Measurements from ENCODE around the gene SASH1. TPM values are rescaled to one million over a fixed set of nuclear protein-coding genes. Genes with fewer than 3 reads are reported as not detected.
A peak's percentile ranks its signal among the peaks of the same experiment; 100 is the strongest.

Gene SASH1
- polyA plus RNA-seq, 1 experiment: 32.2 TPM

GRCh38 chr6:148364056-148364824 is 21.6 kb downstream of the SASH1 start:
- TF ChIP-seq, protein P1, sequence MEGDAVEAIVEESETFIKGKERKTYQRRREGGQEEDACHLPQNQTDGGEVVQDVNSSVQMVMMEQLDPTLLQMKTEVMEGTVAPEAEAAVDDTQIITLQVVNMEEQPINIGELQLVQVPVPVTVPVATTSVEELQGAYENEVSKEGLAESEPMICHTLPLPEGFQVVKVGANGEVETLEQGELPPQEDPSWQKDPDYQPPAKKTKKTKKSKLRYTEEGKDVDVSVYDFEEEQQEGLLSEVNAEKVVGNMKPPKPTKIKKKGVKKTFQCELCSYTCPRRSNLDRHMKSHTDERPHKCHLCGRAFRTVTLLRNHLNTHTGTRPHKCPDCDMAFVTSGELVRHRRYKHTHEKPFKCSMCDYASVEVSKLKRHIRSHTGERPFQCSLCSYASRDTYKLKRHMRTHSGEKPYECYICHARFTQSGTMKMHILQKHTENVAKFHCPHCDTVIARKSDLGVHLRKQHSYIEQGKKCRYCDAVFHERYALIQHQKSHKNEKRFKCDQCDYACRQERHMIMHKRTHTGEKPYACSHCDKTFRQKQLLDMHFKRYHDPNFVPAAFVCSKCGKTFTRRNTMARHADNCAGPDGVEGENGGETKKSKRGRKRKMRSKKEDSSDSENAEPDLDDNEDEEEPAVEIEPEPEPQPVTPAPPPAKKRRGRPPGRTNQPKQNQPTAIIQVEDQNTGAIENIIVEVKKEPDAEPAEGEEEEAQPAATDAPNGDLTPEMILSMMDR (IDR thresholded peaks at IDR 0.05; ENCODE audit: insufficient read depth, low read depth, low read length): no peak
- ChIA-PET CTCF (no interaction called here), POLR2A (interaction anchor here (0.6 kb wide), 1 partner anchor 735 kb away, joined by 3 read pairs; no protein-coding TSS in a partner anchor)
- Histone ChIP-seq H3K36me3 (ENCODE audit: control insufficient read depth, insufficient read depth, low read length) (no peaks in the 10 kb centered on the region), H3K27me3 (ENCODE audit: control insufficient read depth, insufficient read depth, low read length) (no peaks in the 10 kb centered on the region), H3K4me3 (ENCODE audit: low read depth, low read length) (no peak overlapping the region)
- DNase-seq (ENCODE audit: low read depth): peak; percentile 62

GRCh38 chr6:148365041-148365440 is 22.4 kb downstream of the SASH1 start:
- Histone ChIP-seq H3K36me3 (ENCODE audit: control insufficient read depth, insufficient read depth, low read length) (no peaks in the 10 kb centered on the region), H3K4me3 (ENCODE audit: low read depth, low read length) (no peak overlapping the region), H3K27me3 (ENCODE audit: control insufficient read depth, insufficient read depth, low read length) (no peaks in the 10 kb centered on the region)
- no peak for DNase-seq (ENCODE audit: low read depth)
- TF ChIP-seq, protein P1 (IDR thresholded peaks at IDR 0.05; ENCODE audit: insufficient read depth, low read depth, low read length): no peak
- ChIA-PET POLR2A (interaction anchor here (0.6 kb wide), 1 partner anchor 734 kb away, joined by 3 read pairs; no protein-coding TSS in a partner anchor), CTCF (interaction anchor here (0.8 kb wide), 1 partner anchor 99 kb away, joined by 3 read pairs; no protein-coding TSS in a partner anchor)

DNA sequence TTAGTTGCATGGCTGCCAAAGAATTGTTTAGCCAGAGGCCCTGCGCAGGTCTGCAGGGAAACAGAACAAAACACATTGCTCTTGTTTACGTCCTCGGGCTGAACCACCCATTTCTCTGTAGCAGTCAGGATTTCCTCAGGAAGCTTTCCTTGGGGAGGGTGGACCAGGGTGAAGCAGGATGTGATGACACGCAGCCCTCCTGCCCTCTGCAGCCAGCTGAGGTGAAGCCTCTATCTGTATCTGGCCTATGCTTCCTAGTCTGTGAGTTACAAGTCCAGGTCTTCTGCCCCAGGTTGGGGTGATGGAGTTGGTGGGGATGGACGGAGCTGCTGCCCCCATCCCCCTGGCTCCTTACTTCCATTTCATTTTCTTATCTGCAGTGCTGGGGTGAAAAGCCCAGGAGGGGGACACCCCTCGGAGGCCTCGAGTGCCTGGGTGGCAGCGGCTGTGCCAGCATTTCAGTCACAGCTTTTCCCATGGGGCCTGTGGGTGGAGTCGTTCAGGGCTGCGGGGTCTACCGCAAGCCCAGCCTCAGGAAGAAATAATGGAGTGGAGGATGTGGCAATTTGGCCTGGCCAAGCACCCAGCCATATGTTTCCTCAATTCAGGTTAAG is 24.9 kb downstream of the SASH1 start:
- no peaks in the 10 kb centered on the region for H3K36me3 ChIP-seq (ENCODE audit: control insufficient read depth, insufficient read depth, low read length)
- CTCF ChIA-PET: interaction anchor here (0.7 to 1.3 kb wide), 2 partner anchors 32 to 59 kb away, joined by 3 to 4 read pairs; no protein-coding TSS in a partner anchor
- no peak overlapping the region for H3K4me3 ChIP-seq (ENCODE audit: low read depth, low read length)
- POLR2A ChIA-PET: interaction anchor here (0.8 kb wide), 1 partner anchor 38 kb away, joined by 4 read pairs; no protein-coding TSS in a partner anchor
- DNase-seq (ENCODE audit: low read depth): peak; percentile 30
- no peaks in the 10 kb centered on the region for H3K27me3 ChIP-seq (ENCODE audit: control insufficient read depth, insufficient read depth, low read length)
- TF ChIP-seq, protein P1 (IDR thresholded peaks at IDR 0.05; ENCODE audit: insufficient read depth, low read depth, low read length): no peak

GRCh38 chr6:148370176-148370575 is 27.5 kb downstream of the SASH1 start:
- POLR2A ChIA-PET: no interaction called here
- DNase-seq (ENCODE audit: low read depth): no peak

More at GRCh38 chr6:148370176-148370575, 27.5 kb downstream of the SASH1 start:
- H3K4me3 ChIP-seq (ENCODE audit: low read depth, low read length): no peak overlapping the region
- TF ChIP-seq, protein P1 (IDR thresholded peaks at IDR 0.05; ENCODE audit: insufficient read depth, low read depth, low read length): no peak
- CTCF ChIA-PET: no interaction called here
- no peaks in the 10 kb centered on the region for H3K27me3 ChIP-seq (ENCODE audit: control insufficient read depth, insufficient read depth, low read length)
- H3K36me3 ChIP-seq (ENCODE audit: control insufficient read depth, insufficient read depth, low read length): no peaks in the 10 kb centered on the region

Data from BJ (cell line).